ENCODE data around the gene UBL5.

UBL5 gene

DNA sequence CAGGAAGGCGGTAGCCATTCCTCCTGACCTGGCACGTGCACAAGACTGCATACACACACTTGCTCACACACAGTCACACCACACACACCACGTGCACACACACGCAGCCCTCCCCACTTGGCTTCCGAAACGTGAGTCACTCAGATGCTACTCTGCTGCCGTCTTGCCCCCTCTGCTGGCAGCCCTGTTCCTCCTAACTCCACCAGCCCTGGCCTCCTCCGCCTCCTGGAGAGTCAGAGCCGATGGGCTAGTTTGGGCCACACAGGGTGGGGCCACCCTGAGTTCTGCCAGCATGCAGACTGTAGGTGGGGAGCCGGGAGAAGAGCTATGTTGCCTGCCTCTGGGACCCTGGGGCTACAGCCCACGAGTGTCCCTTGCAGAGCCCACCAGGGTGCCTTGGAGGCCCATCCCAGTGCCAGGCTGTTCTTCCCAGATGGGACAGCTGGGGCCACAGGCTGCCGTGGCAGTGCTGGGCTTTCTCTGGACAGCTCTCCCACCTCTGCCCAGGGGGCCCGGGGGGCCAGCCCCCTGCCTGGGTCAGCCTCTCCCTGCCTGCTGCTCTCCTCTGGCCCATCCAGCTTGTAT lies 19.5 kb downstream of the UBL5 start:
- DNase-seq (ENCODE audit: low read depth, low spot score): peak; percentile 88
- TF ChIP-seq, protein P1, sequence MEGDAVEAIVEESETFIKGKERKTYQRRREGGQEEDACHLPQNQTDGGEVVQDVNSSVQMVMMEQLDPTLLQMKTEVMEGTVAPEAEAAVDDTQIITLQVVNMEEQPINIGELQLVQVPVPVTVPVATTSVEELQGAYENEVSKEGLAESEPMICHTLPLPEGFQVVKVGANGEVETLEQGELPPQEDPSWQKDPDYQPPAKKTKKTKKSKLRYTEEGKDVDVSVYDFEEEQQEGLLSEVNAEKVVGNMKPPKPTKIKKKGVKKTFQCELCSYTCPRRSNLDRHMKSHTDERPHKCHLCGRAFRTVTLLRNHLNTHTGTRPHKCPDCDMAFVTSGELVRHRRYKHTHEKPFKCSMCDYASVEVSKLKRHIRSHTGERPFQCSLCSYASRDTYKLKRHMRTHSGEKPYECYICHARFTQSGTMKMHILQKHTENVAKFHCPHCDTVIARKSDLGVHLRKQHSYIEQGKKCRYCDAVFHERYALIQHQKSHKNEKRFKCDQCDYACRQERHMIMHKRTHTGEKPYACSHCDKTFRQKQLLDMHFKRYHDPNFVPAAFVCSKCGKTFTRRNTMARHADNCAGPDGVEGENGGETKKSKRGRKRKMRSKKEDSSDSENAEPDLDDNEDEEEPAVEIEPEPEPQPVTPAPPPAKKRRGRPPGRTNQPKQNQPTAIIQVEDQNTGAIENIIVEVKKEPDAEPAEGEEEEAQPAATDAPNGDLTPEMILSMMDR (IDR thresholded peaks at IDR 0.05; ENCODE audit: low read depth, low read length): peak; percentile 91
- no peak overlapping the region for H3K4me3 ChIP-seq (ENCODE audit: low read depth, low read length)
- in situ Hi-C loops (cut with HindIII; ENCODE audit: low sequenced_read_pairs): no loop called here

DNA sequence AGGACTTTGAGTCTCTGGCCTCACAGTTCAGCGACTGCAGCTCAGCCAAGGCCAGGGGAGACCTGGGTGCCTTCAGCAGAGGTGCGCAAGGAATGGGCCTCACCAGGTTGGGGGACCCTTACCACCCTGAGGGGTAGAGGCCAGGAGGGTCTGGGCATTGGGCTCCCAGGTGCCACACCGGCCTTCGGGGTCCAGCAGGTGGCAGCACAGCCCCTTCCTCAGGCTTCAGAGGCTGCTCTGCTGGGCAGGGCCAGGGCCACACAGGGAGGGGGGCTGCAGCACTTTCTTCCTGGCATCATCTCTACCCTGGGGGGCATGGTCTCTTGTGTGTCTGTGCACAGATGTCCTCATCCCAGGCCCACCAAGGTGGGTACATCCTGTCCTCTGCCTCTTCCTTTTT lies 20.3 kb downstream of the UBL5 start:
- in situ Hi-C loops (cut with HindIII; ENCODE audit: low sequenced_read_pairs): no loop called here
- no peak overlapping the region for H3K4me3 ChIP-seq (ENCODE audit: low read depth, low read length)
- TF ChIP-seq, protein P1 (IDR thresholded peaks at IDR 0.05; ENCODE audit: low read depth, low read length): peak; percentile 45
- DNase-seq (ENCODE audit: low read depth, low spot score): no peak

DNA sequence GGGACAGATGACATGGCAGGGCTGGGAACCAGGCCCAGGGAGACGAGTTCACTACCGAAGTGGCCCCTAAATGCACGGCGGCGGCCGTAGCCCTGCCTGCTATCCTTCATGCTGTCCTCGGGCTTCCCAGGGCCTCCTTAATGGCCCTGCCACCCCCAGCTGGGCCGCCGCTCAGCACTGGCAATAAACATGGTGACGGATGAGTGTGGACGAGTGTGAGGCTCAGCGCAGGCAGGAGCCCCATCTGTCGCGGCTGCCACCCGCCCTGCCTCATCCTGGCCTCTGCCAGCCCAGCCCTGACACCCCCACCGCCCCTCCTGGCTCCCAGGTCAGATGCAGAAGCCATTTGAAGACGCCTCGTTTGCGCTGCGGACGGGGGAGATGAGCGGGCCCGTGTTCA lies 21.0 kb downstream of the UBL5 start:
- TF ChIP-seq, protein P1 (IDR thresholded peaks at IDR 0.05; ENCODE audit: low read depth, low read length): no peak
- H3K4me3 ChIP-seq (ENCODE audit: low read depth, low read length): no peak overlapping the region
- in situ Hi-C loops (cut with HindIII; ENCODE audit: low sequenced_read_pairs): no loop called here
- no peak for DNase-seq (ENCODE audit: low read depth, low spot score)

DNA sequence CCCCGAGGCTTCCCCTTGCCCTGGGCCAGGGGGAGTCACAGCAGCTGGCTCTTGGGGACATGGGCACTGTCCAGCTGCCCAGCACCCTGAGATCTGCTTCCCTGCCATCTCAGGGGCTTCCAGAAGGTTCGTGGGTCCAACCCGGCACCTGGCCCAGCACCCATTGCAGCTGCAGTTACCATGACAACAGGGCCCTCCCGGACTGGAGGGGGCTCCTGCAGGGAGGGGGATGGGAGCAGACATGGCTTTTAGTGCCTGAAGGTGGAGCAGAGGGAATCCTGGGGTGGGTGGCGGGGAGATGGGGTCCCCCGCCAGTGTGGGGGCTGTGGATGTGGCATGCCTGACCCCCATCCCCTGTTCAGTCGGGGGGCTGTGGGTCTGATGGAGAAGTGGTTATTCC lies 22.1 kb downstream of the UBL5 start:
- no peak for DNase-seq (ENCODE audit: low read depth, low spot score)
- TF ChIP-seq, protein P1 (IDR thresholded peaks at IDR 0.05; ENCODE audit: low read depth, low read length): no peak
- in situ Hi-C loops (cut with HindIII; ENCODE audit: low sequenced_read_pairs): no loop called here
- H3K4me3 ChIP-seq (ENCODE audit: low read depth, low read length): no peak overlapping the region

DNA sequence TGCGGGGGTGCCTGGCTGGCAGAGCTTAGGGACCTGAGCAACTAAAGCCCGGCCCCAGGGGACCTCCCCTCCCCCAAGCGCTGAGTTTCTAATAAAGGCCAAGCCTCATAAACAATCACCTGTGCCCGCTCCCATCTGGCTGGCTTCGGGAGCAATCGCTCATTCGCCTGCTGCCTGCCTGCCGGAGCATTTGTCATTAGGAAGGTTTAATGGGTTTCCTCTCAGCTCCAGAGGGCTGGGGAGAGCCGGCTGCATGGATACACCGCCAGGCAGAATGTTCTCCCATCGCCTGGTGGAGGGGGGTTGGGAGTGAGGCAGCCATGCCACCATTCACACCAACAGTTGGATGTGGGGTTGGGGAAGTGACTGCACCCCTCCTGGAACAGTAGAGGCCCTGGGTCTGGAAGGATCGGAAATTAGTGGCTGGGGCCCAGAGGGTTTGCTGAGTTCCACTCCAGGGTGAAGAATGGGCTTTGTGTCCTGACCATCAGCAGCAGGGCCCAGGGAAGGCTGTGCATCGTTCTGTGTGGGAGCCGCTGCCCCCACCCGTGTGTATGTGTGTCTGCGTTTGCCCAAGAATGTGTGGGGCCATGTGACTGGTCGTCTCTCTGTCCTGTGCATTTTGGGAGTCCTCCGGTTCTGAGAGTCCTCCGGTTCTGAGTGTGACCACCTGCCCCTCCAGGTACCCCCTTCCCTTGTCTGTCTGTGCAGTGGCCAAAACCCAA lies 22.7 kb downstream of the UBL5 start:
- TF ChIP-seq, protein P1 (IDR thresholded peaks at IDR 0.05; ENCODE audit: low read depth, low read length): no peak
- no peak overlapping the region for H3K4me3 ChIP-seq (ENCODE audit: low read depth, low read length)
- in situ Hi-C loops (cut with HindIII; ENCODE audit: low sequenced_read_pairs): no loop called here
- DNase-seq (ENCODE audit: low read depth, low spot score): no peak

DNA sequence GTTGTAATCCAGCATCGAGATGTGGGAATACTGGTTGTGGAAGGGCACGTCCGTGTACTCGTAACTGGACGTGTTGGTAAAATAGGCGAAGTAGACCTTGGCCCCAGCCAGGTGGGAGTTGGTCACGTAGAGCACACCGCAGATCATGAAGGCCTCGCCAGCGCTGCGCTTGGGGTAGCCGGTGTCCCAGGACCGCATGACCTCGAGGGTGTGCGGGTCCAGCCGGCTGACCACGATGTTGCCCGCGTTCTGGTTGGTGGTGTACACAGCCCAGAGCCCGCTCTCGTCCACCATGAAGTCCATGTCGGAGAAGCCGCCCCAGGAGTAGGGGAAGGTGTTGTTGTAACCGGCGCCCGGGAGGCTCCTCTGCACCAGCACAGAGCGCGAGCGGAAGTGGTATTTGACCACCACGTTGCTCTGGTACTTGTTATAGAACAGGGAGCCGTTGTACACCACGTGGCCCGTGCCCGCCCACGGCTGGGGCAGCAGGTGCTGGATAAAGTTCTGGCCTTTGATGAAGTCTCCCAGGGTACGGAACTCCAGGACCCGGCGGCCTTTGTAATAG lies 26.6 kb downstream of the UBL5 start:
- in situ Hi-C loops (cut with HindIII; ENCODE audit: low sequenced_read_pairs): no loop called here
- no peak for DNase-seq (ENCODE audit: low read depth, low spot score)
- no peak overlapping the region for H3K4me3 ChIP-seq (ENCODE audit: low read depth, low read length)
- TF ChIP-seq, protein P1 (IDR thresholded peaks at IDR 0.05; ENCODE audit: low read depth, low read length): no peak
